Stimulated activated effector memory CD8-positive, alpha-beta T cell treated with anti-CD3 and anti-CD28 coated beads, Interleukin-12 subunit alpha, Interleukin-12 subunit beta, amount 100 ng/mL, for 72 hours (primary cell): ENCODE results near the gene AJM1.

Source experiments
- ATAC-seq: fragments of 150-1000 bp; cut with Tn5 transposase; 2 replicates; pipeline ENCODE4 v1.10.0; 2021
- DNase-seq, 2 donors: peaks; one replicate each; pipeline ENCODE4 v3.0.0; 2021 to 2022; ENCODE audit warnings: low spot score in 2 of 2
- H3K27ac Mint-ChIP-seq: one replicate; pipeline ENCODE4 v1.8.0; 2022; ENCODE audit warnings: mild to moderate bottlenecking, mixed read lengths
- H3K36me3 Mint-ChIP-seq: one replicate; pipeline ENCODE4 v1.8.0; 2022; ENCODE audit warnings: mild to moderate bottlenecking, mixed read lengths
- H3K4me1 Mint-ChIP-seq: one replicate; pipeline ENCODE4 v1.8.0; 2022; ENCODE audit warnings: mixed read lengths
- H3K4me3 Mint-ChIP-seq: one replicate; pipeline ENCODE4 v1.8.0; 2022; ENCODE audit warnings: mild to moderate bottlenecking, mixed read lengths
- H3K9me3 Mint-ChIP-seq: one replicate; pipeline ENCODE4 v1.8.0; 2022; ENCODE audit warnings: mixed read lengths

AJM1 gene

GRCh38 chr9:136804509-136805206, 37.6 kb upstream of the AJM1 start:
- H3K36me3 Mint-ChIP-seq = peaks cover 33% of the 10 kb centered on the region
- DNase-seq = no peak
- no peaks in the 10 kb centered on the region for H3K9me3 Mint-ChIP-seq
- no peak for ATAC-seq
- peaks cover 51% of the 10 kb centered on the region for H3K4me1 Mint-ChIP-seq
- H3K27ac Mint-ChIP-seq = no peak overlapping the region
- no peak overlapping the region for H3K4me3 Mint-ChIP-seq

- DNase-seq (no peak), ATAC-seq (no peak)
- H3K27ac Mint-ChIP-seq = no peak overlapping the region
- peak overlapping the region; percentile 21 for H3K4me3 Mint-ChIP-seq
- H3K36me3 Mint-ChIP-seq = peaks cover 34% of the 10 kb centered on the region
- H3K9me3 Mint-ChIP-seq = no peaks in the 10 kb centered on the region
- H3K4me1 Mint-ChIP-seq = peaks cover 53% of the 10 kb centered on the region
Measured at GRCh38 chr9:136805207-136805740, 37.0 kb upstream of the AJM1 start.

GRCh38 chr9:136806067-136806466, 36.2 kb upstream of the AJM1 start:
- Mint-ChIP-seq H3K9me3 (no peaks in the 10 kb centered on the region), H3K4me1 (peaks cover 50% of the 10 kb centered on the region), H3K4me3 (peak overlapping the region; percentile 81), H3K27ac (no peak overlapping the region), H3K36me3 (peaks cover 38% of the 10 kb centered on the region)
- DNase-seq (no peak), ATAC-seq (no peak)

- Mint-ChIP-seq H3K36me3 (peaks cover 45% of the 10 kb centered on the region), H3K9me3 (no peaks in the 10 kb centered on the region), H3K4me1 (peaks cover 48% of the 10 kb centered on the region), H3K4me3 (peak overlapping the region; percentile 81), H3K27ac (peak overlapping the region; percentile 88)
- DNase-seq = peak in 1 of 2 donors; percentile 53
- no peak for ATAC-seq
Measured at GRCh38 chr9:136806631-136807201, 35.6 kb upstream of the AJM1 start.

- Mint-ChIP-seq H3K36me3 (peaks cover 49% of the 10 kb centered on the region), H3K4me3 (peak within 1 kb of the TSS; percentile 81), H3K4me1 (peaks cover 49% of the 10 kb centered on the region), H3K9me3 (no peaks in the 10 kb centered on the region), H3K27ac (peak within 1 kb of the TSS; percentile 88)
- ATAC-seq (peak; percentile 92), DNase-seq (peak; percentile 86 to 93)
Measured at GRCh38 chr9:136807281-136808074, 34.8 kb upstream of the AJM1 start, which contains the start of gene RABL6. Gene RABL6, plus strand, starts transcription at chr9:136807948. Its CDS starts 249 bp downstream, at chr9:136808197.

- Mint-ChIP-seq H3K4me3 (peak overlapping the region; percentile 81), H3K36me3 (peaks cover 57% of the 10 kb centered on the region), H3K27ac (peak overlapping the region; percentile 79), H3K4me1 (peaks cover 57% of the 10 kb centered on the region), H3K9me3 (no peaks in the 10 kb centered on the region)
- DNase-seq (peak; percentile 32 to 75), ATAC-seq (peak; percentile 51)
Measured at GRCh38 chr9:136808075-136808805, 34.0 kb upstream of the AJM1 start.

GRCh38 chr9:136808806-136809158, 33.5 kb upstream of the AJM1 start:
- no peak for DNase-seq
- peaks cover 58% of the 10 kb centered on the region for H3K36me3 Mint-ChIP-seq

GRCh38 chr9:136814725-136815421, 27.4 kb upstream of the AJM1 start:
- peaks cover 66% of the 10 kb centered on the region for H3K36me3 Mint-ChIP-seq
- ATAC-seq (no peak), DNase-seq (no peak)
- H3K4me3 Mint-ChIP-seq = no peak overlapping the region
- peaks cover 42% of the 10 kb centered on the region for H3K4me1 Mint-ChIP-seq
- H3K27ac Mint-ChIP-seq = no peak overlapping the region
- H3K9me3 Mint-ChIP-seq = no peaks in the 10 kb centered on the region

More at GRCh38 chr9:136808806-136809158, 33.5 kb upstream of the AJM1 start:
- Mint-ChIP-seq H3K9me3 (no peaks in the 10 kb centered on the region), H3K4me3 (peak overlapping the region; percentile 81), H3K27ac (peak overlapping the region; percentile 79), H3K4me1 (peaks cover 57% of the 10 kb centered on the region)
- ATAC-seq = no peak

- Mint-ChIP-seq H3K36me3 (peaks cover 64% of the 10 kb centered on the region), H3K4me1 (peaks cover 37% of the 10 kb centered on the region), H3K4me3 (no peak overlapping the region), H3K27ac (no peak overlapping the region), H3K9me3 (no peaks in the 10 kb centered on the region)
- DNase-seq (no peak), ATAC-seq (no peak)
Measured at GRCh38 chr9:136815422-136815782, 26.9 kb upstream of the AJM1 start.

GRCh38 chr9:136820971-136821825, 21.1 kb upstream of the AJM1 start:
- Mint-ChIP-seq H3K4me1 (peaks cover 6% of the 10 kb centered on the region), H3K4me3 (no peak overlapping the region), H3K27ac (no peak overlapping the region), H3K36me3 (peaks cover 52% of the 10 kb centered on the region), H3K9me3 (no peaks in the 10 kb centered on the region)
- DNase-seq = no peak
- ATAC-seq = no peak

- ATAC-seq (no peak), DNase-seq (no peak)
- Mint-ChIP-seq H3K4me3 (no peak overlapping the region), H3K36me3 (peaks cover 47% of the 10 kb centered on the region), H3K27ac (no peak overlapping the region), H3K9me3 (no peaks in the 10 kb centered on the region), H3K4me1 (peaks cover 6% of the 10 kb centered on the region)
Measured at GRCh38 chr9:136821826-136822544, 20.3 kb upstream of the AJM1 start.

- H3K36me3 Mint-ChIP-seq = peaks cover 42% of the 10 kb centered on the region
- H3K27ac Mint-ChIP-seq = no peak overlapping the region
- H3K4me1 Mint-ChIP-seq = peaks cover 6% of the 10 kb centered on the region
- H3K4me3 Mint-ChIP-seq = no peak overlapping the region
- no peaks in the 10 kb centered on the region for H3K9me3 Mint-ChIP-seq
- ATAC-seq (no peak), DNase-seq (no peak)
Measured at GRCh38 chr9:136823136-136824046, 18.9 kb upstream of the AJM1 start.
